Neural cell (in vitro differentiated cells): Measurements from ENCODE around the gene VAV2.

Source experiments
- CTCF ChIP-seq: fragments of 450-650 bp; IDR thresholded peaks from 2 replicates; pipeline ENCODE4 v1.5.1; 2014; ENCODE audit warnings: antibody characterized with exemption, mild to moderate bottlenecking, moderate library complexity; ENCODE audit not compliant: poor library complexity, severe bottlenecking
- EP300 ChIP-seq: fragments of 450-650 bp; conservative IDR thresholded peaks from 2 replicates; pipeline ENCODE4 v1.6.1; 2014; ENCODE audit warnings: antibody characterized with exemption, mild to moderate bottlenecking, moderate library complexity; ENCODE audit not compliant: poor library complexity, severe bottlenecking
- EZH2 ChIP-seq: fragments of 200-600, 300-800 bp; shearing (Covaris generic), sonication (generic); IDR thresholded peaks from 2 replicates; pipeline ENCODE4 v1.6.1; 2014; ENCODE audit warnings: antibody characterized with exemption, low read length, borderline replicate concordance, mild to moderate bottlenecking; ENCODE audit not compliant: insufficient read depth, poor library complexity, severe bottlenecking
- MXI1 ChIP-seq: fragments of 450-650 bp; conservative IDR thresholded peaks from 2 replicates; pipeline ENCODE4 v1.6.1; 2014; ENCODE audit warnings: antibody characterized with exemption, mild to moderate bottlenecking; ENCODE audit not compliant: poor library complexity, severe bottlenecking
- POLR2AphosphoS5 ChIP-seq: IDR thresholded peaks from 2 replicates; pipeline ENCODE4 v1.6.1; 2012
- RAD21 ChIP-seq: fragments of 450-650 bp; conservative IDR thresholded peaks from 2 replicates; pipeline ENCODE4 v1.6.1; 2014; ENCODE audit warnings: antibody characterized with exemption, mild to moderate bottlenecking, moderate library complexity
- REST ChIP-seq: IDR thresholded peaks from 2 replicates; pipeline ENCODE4 v1.6.1; 2012; ENCODE audit warnings: borderline replicate concordance
- SMC3 ChIP-seq: fragments of 450-650 bp; conservative IDR thresholded peaks from 2 replicates; pipeline ENCODE4 v1.6.1; 2014; ENCODE audit warnings: antibody characterized with exemption, mild to moderate bottlenecking, moderate library complexity; ENCODE audit not compliant: poor library complexity
- TAF1 ChIP-seq: IDR thresholded peaks from 2 replicates; pipeline ENCODE4 v1.6.1; 2012; ENCODE audit warnings: low read depth

- TF ChIP-seq CTCF (no peak), EP300 (no peak), TAF1 (no peak), POLR2AphosphoS5 (no peak), REST (no peak), SMC3 (no peak), RAD21 (no peak), EZH2 (no peak), MXI1 (no peak)
Observed at GRCh38 chr9:134040781-134041648, 48.9 kb upstream of the VAV2 start.
